GM23338 (cell line): Measurements from ENCODE around the gene PICK1. TPM values are rescaled to one million over a fixed set of nuclear protein-coding genes. Genes with fewer than 3 reads are reported as not detected.

Experiments used
- ATAC-seq: fragments of 200-7000 bp; cut with Tn5 transposase; 3 replicates; pipeline ENCODE4 v1.9.1; 2020
- DNase-seq: peaks from one replicate; pipeline ENCODE4 v3.0.0-alpha.2; 2015; ENCODE audit warnings: low spot score
- H2AFZ ChIP-seq: fragments of 200-600 bp; sonication (generic); 2 replicates; pipeline ENCODE4 v1.8.0; 2016; ENCODE audit warnings: antibody characterized with exemption, mild to moderate bottlenecking, moderate library complexity
- H3F3A ChIP-seq: fragments of 200-600 bp; sonication (generic); replicated peaks from 2 replicates; pipeline ENCODE4 v1.8.0; 2017; ENCODE audit warnings: antibody characterized with exemption, mixed run types, low read depth
- H3K27ac ChIP-seq: fragments of 200-600 bp; sonication (generic); 2 replicates; pipeline ENCODE4 v1.6.1; 2016; ENCODE audit warnings: low read depth
- H3K27me3 ChIP-seq: fragments of 200-600 bp; sonication (generic); 2 replicates; pipeline ENCODE4 v1.8.0; 2016; ENCODE audit warnings: mild to moderate bottlenecking, mixed run types, moderate library complexity; ENCODE audit not compliant: insufficient read depth
- H3K36me3 ChIP-seq: fragments of 200-600 bp; sonication (generic); 2 replicates; pipeline ENCODE4 v1.8.0; 2016; ENCODE audit warnings: mild to moderate bottlenecking; ENCODE audit not compliant: insufficient read depth
- H3K4me1 ChIP-seq: fragments of 200-600 bp; sonication (generic); 2 replicates; pipeline ENCODE4 v1.8.0; 2016; ENCODE audit warnings: mild to moderate bottlenecking, moderate library complexity; ENCODE audit not compliant: insufficient read depth
- H3K4me2 ChIP-seq: fragments of 200-600 bp; sonication (generic); 2 replicates; pipeline ENCODE4 v1.7.1; 2017; ENCODE audit warnings: mixed run types
- H3K4me3 ChIP-seq: fragments of 200-600 bp; sonication (generic); 2 replicates; pipeline ENCODE4 v1.6.1; 2016; ENCODE audit warnings: mixed run types
- H3K79me2 ChIP-seq: fragments of 200-600 bp; sonication (generic); replicated peaks from 2 replicates; pipeline ENCODE4 v1.8.0; 2017; ENCODE audit warnings: mild to moderate bottlenecking; ENCODE audit not compliant: insufficient read depth
- H3K9me2 ChIP-seq: fragments of 200-600 bp; sonication (generic); 2 replicates; pipeline ENCODE4 v1.8.0; 2017; ENCODE audit not compliant: insufficient read depth
- H4K20me1 ChIP-seq: fragments of 200-600 bp; sonication (generic); replicated peaks from 2 replicates; pipeline ENCODE4 v1.8.0; 2017; ENCODE audit warnings: mild to moderate bottlenecking; ENCODE audit not compliant: insufficient read depth
- H3K27ac Mint-ChIP-seq: 2 replicates; pipeline ENCODE4 v1.8.0; 2020; ENCODE audit warnings: inconsistent platforms, mild to moderate bottlenecking, moderate library complexity, mixed read lengths
- H3K27me3 Mint-ChIP-seq: 3 replicates; pipeline ENCODE4 v1.8.0; 2022; ENCODE audit warnings: low read depth, mild to moderate bottlenecking, moderate library complexity, mixed read lengths, inconsistent platforms; ENCODE audit not compliant: insufficient read depth, poor library complexity
- H3K36me3 Mint-ChIP-seq: 3 replicates; pipeline ENCODE4 v1.8.0; 2021; ENCODE audit warnings: low read depth, mild to moderate bottlenecking, inconsistent platforms, moderate library complexity, mixed read lengths
- H3K4me1 Mint-ChIP-seq: 3 replicates; pipeline ENCODE4 v1.8.0; 2020; ENCODE audit warnings: mild to moderate bottlenecking, inconsistent platforms, mixed read lengths
- H3K4me3 Mint-ChIP-seq: 3 replicates; pipeline ENCODE4 v1.8.0; 2021; ENCODE audit warnings: moderate library complexity, mild to moderate bottlenecking, inconsistent platforms, mixed read lengths
- H3K9me3 Mint-ChIP-seq: 3 replicates; pipeline ENCODE4 v1.8.0; 2020; ENCODE audit warnings: moderate library complexity, mild to moderate bottlenecking, inconsistent platforms, mixed read lengths
- CREB1 ChIP-seq: fragments of 250-450 bp; sonication (Bioruptor Pico); IDR thresholded peaks from 2 replicates; pipeline ENCODE4 v1.5.0; 2020; ENCODE audit warnings: low read depth, mild to moderate bottlenecking, moderate library complexity
- EZH2 ChIP-seq: fragments of 200-600 bp; sonication (generic); IDR thresholded peaks from one replicate; pipeline ENCODE4 v1.8.0; 2017; ENCODE audit warnings: antibody characterized with exemption, mild to moderate bottlenecking, low read depth; ENCODE audit not compliant: unreplicated experiment
- NANOG ChIP-seq: IDR thresholded peaks from 2 replicates; pipeline ENCODE4 v1.6.1; 2016; ENCODE audit warnings: antibody characterized with exemption, borderline replicate concordance
- STAT1 ChIP-seq: IDR thresholded peaks from one replicate; pipeline ENCODE4 v1.6.1; 2016; ENCODE audit warnings: antibody characterized with exemption; ENCODE audit not compliant: unreplicated experiment
- ZNF114 ChIP-seq: fragments of 250-450 bp; sonication (Bioruptor Pico); IDR thresholded peaks from 2 replicates; pipeline ENCODE4 v1.5.0; 2020; ENCODE audit warnings: mild to moderate bottlenecking, moderate library complexity
- ZNF331 ChIP-seq: fragments of 250-450 bp; sonication (Bioruptor Pico); IDR thresholded peaks from 2 replicates; pipeline ENCODE4 v1.5.0; 2020; ENCODE audit warnings: low read depth, mild to moderate bottlenecking, moderate library complexity
- polyA plus RNA-seq: library from polyadenylated mRNA; unstranded; fragments of >200 nt; fragmentation: Nextera tagmentation; extraction: Ambion mirVana; gene quantifications from 2 replicates; pipeline ENCODE4 v1.2.1, GENCODE V29; 2016
- total RNA-seq: library from RNA; depleted of rRNA; stranded (reverse); fragments of >200 nt; shearing (Covaris generic); gene quantifications from 2 replicates; pipeline ENCODE4 v1.2.3, GENCODE V29; 2014
- TF ChIP-seq, protein P1 (sequence below): IDR thresholded peaks from one replicate; pipeline ENCODE4 v1.6.1; 2018; ENCODE audit warnings: antibody characterized with exemption; ENCODE audit not compliant: unreplicated experiment
- TF ChIP-seq, protein P2 (sequence below), 2 experiments: fragments of 200-600 bp in 1 of 2; sonication (generic) in 1 of 2; conservative IDR thresholded peaks; 2 replicates each; pipeline versions ENCODE4 v1.5.1 to v1.6.1; 2016 to 2017; ENCODE audit warnings: antibody characterized with exemption in 2 of 2, low read depth in 2 of 2, mild to moderate bottlenecking in 2 of 2, moderate library complexity in 1 of 2
- TF ChIP-seq, protein P3 (sequence below): IDR thresholded peaks from 2 replicates; pipeline ENCODE4 v1.6.1; 2016; ENCODE audit warnings: antibody characterized with exemption

Gene PICK1
- total and polyA plus RNA-seq, 2 experiments from 2014 or later: 15.9 to 28.3 TPM

- Histone ChIP-seq H4K20me1 (no peaks in the 10 kb centered on the region), H3K36me3 (no peaks in the 10 kb centered on the region), H3K4me2 (no peak overlapping the region), H3K27ac (no peak overlapping the region), H3F3A (no peaks in the 10 kb centered on the region), H3K9me2 (no peaks in the 10 kb centered on the region), H3K27me3 (no peaks in the 10 kb centered on the region), H3K4me3 (no peak overlapping the region), H3K4me1 (peaks cover 3% of the 10 kb centered on the region; the same call in 1 of the 2 replicates), H2AFZ (no peak overlapping the region), H3K79me2 (no peaks in the 10 kb centered on the region)
- peaks cover 14% of the 10 kb centered on the region for H3K4me1 Mint-ChIP-seq
- H3K36me3 Mint-ChIP-seq: no peaks in the 10 kb centered on the region
- peaks cover 20% of the 10 kb centered on the region for H3K27me3 Mint-ChIP-seq
- no peak overlapping the region for H3K27ac Mint-ChIP-seq
- no peaks in the 10 kb centered on the region for H3K9me3 Mint-ChIP-seq
- no peak overlapping the region for H3K4me3 Mint-ChIP-seq
- ATAC-seq (no peak), DNase-seq (no peak)
- no peak for TF ChIP-seq NANOG
- TF ChIP-seq, protein P1, sequence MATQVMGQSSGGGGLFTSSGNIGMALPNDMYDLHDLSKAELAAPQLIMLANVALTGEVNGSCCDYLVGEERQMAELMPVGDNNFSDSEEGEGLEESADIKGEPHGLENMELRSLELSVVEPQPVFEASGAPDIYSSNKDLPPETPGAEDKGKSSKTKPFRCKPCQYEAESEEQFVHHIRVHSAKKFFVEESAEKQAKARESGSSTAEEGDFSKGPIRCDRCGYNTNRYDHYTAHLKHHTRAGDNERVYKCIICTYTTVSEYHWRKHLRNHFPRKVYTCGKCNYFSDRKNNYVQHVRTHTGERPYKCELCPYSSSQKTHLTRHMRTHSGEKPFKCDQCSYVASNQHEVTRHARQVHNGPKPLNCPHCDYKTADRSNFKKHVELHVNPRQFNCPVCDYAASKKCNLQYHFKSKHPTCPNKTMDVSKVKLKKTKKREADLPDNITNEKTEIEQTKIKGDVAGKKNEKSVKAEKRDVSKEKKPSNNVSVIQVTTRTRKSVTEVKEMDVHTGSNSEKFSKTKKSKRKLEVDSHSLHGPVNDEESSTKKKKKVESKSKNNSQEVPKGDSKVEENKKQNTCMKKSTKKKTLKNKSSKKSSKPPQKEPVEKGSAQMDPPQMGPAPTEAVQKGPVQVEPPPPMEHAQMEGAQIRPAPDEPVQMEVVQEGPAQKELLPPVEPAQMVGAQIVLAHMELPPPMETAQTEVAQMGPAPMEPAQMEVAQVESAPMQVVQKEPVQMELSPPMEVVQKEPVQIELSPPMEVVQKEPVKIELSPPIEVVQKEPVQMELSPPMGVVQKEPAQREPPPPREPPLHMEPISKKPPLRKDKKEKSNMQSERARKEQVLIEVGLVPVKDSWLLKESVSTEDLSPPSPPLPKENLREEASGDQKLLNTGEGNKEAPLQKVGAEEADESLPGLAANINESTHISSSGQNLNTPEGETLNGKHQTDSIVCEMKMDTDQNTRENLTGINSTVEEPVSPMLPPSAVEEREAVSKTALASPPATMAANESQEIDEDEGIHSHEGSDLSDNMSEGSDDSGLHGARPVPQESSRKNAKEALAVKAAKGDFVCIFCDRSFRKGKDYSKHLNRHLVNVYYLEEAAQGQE: no peak
- no peak for TF ChIP-seq ZNF331
- no peak for TF ChIP-seq EZH2
- TF ChIP-seq, protein P2, sequence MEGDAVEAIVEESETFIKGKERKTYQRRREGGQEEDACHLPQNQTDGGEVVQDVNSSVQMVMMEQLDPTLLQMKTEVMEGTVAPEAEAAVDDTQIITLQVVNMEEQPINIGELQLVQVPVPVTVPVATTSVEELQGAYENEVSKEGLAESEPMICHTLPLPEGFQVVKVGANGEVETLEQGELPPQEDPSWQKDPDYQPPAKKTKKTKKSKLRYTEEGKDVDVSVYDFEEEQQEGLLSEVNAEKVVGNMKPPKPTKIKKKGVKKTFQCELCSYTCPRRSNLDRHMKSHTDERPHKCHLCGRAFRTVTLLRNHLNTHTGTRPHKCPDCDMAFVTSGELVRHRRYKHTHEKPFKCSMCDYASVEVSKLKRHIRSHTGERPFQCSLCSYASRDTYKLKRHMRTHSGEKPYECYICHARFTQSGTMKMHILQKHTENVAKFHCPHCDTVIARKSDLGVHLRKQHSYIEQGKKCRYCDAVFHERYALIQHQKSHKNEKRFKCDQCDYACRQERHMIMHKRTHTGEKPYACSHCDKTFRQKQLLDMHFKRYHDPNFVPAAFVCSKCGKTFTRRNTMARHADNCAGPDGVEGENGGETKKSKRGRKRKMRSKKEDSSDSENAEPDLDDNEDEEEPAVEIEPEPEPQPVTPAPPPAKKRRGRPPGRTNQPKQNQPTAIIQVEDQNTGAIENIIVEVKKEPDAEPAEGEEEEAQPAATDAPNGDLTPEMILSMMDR (conservative IDR thresholded peaks at IDR 0.05; ENCODE audit: low read depth in 2 of 2): no peak
- no peak for TF ChIP-seq ZNF114 (CRISPR knock-in tag)
- TF ChIP-seq CREB1: no peak
- TF ChIP-seq, protein P3, sequence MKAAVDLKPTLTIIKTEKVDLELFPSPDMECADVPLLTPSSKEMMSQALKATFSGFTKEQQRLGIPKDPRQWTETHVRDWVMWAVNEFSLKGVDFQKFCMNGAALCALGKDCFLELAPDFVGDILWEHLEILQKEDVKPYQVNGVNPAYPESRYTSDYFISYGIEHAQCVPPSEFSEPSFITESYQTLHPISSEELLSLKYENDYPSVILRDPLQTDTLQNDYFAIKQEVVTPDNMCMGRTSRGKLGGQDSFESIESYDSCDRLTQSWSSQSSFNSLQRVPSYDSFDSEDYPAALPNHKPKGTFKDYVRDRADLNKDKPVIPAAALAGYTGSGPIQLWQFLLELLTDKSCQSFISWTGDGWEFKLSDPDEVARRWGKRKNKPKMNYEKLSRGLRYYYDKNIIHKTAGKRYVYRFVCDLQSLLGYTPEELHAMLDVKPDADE: no peak
These were observed 28.7 kb upstream of the PICK1 start for GRCh38 chr22:38028344-38029130.

- Histone ChIP-seq H3K9me2 (no peaks in the 10 kb centered on the region), H3K36me3 (no peaks in the 10 kb centered on the region), H3K27ac (no peak overlapping the region), H3K79me2 (no peaks in the 10 kb centered on the region), H3K4me2 (no peak overlapping the region), H2AFZ (no peak overlapping the region), H4K20me1 (no peaks in the 10 kb centered on the region), H3K27me3 (no peaks in the 10 kb centered on the region), H3K4me1 (peaks cover 11% of the 10 kb centered on the region; the same call in 1 of the 2 replicates), H3F3A (no peaks in the 10 kb centered on the region), H3K4me3 (no peak overlapping the region)
- Mint-ChIP-seq H3K36me3 (no peaks in the 10 kb centered on the region), H3K27me3 (peaks cover 27% of the 10 kb centered on the region), H3K9me3 (no peaks in the 10 kb centered on the region), H3K4me1 (peaks cover 21% of the 10 kb centered on the region), H3K27ac (no peak overlapping the region), H3K4me3 (no peak overlapping the region)
- ATAC-seq: no peak
- no peak for DNase-seq
- TF ChIP-seq STAT1 (no peak), CREB1 (no peak), NANOG (no peak), EZH2 (no peak), ZNF331 (no peak), ZNF114 (CRISPR knock-in tag) (no peak)
- TF ChIP-seq, protein P1: no peak
These were observed 27.8 kb upstream of the PICK1 start for GRCh38 chr22:38029370-38029769.
